Measurements from ENCODE around the gene EFNB1. TPM values are rescaled to one million over a fixed set of nuclear protein-coding genes. Genes with fewer than 3 reads are reported as not detected.
"Not testable (repeated sequence)": the region's sequence is repeated elsewhere in the genome, so short reads cannot be mapped to it uniquely, and the experiment has no call there.

EFNB1 gene
- 1 to 10 TPM; 3.8 to 4.6 TPM for total RNA-seq

GRCh38 chrX:68828740-68829581, at the start of gene EFNB1:
Gene EFNB1 (plus strand): TSS chrX:68829021. CDS start chrX:68829777, 756 bp downstream.
- Mint-ChIP-seq H3K9me3 (no peaks in the 10 kb centered on the region), H3K4me3 (peak within 1 kb of the TSS; percentile 84), H3K4me1 (peaks cover 21% of the 10 kb centered on the region), H3K36me3 (ENCODE audit: low read depth) (no peaks in the 10 kb centered on the region), H3K27ac (peak within 1 kb of the TSS; percentile 86), H3K27me3 (peaks cover 3% of the 10 kb centered on the region)
- ChIA-PET CTCF (interaction anchor here (0.8 to 1.9 kb wide), 9 partner anchors 8 to 404 kb away, joined by 3 to 10 read pairs (median 4); no protein-coding TSS in a partner anchor), POLR2A (interaction anchor here (0.6 kb wide), 1 partner anchor 407 kb away, joined by 3 read pairs; no protein-coding TSS in a partner anchor)
- DNase-seq = peak; percentile 88

- CTCF ChIA-PET; H3K27ac Mint-ChIP-seq; POLR2A ChIA-PET; H3K27me3 Mint-ChIP-seq; DNase-seq; H3K36me3 Mint-ChIP-seq (ENCODE audit: low read depth); H3K4me1 Mint-ChIP-seq; H3K4me3 Mint-ChIP-seq; H3K9me3 Mint-ChIP-seq: not testable (repeated sequence)
These were observed 47.5 kb upstream of the EFNB1 start for GRCh38 chrX:68781295-68781694.

- CTCF ChIA-PET = no interaction called here
- H3K27ac Mint-ChIP-seq = no peak overlapping the region
- H3K27me3 Mint-ChIP-seq = no peaks in the 10 kb centered on the region
- H3K4me1 Mint-ChIP-seq = no peaks in the 10 kb centered on the region
- POLR2A ChIA-PET = no interaction called here
- DNase-seq = no peak
- no peak overlapping the region for H3K4me3 Mint-ChIP-seq
- no peaks in the 10 kb centered on the region for H3K36me3 Mint-ChIP-seq (ENCODE audit: low read depth)
- no peaks in the 10 kb centered on the region for H3K9me3 Mint-ChIP-seq
These were observed 44.0 kb upstream of the EFNB1 start for GRCh38 chrX:68784816-68785215.

- POLR2A ChIA-PET; H3K9me3 Mint-ChIP-seq; DNase-seq; H3K36me3 Mint-ChIP-seq (ENCODE audit: low read depth); H3K27me3 Mint-ChIP-seq; H3K4me3 Mint-ChIP-seq; H3K27ac Mint-ChIP-seq; H3K4me1 Mint-ChIP-seq; CTCF ChIA-PET: not testable (repeated sequence)
These were observed 42.2 kb upstream of the EFNB1 start for GRCh38 chrX:68786581-68786980.

GRCh38 chrX:68789966-68790365, 38.9 kb upstream of the EFNB1 start:
- Mint-ChIP-seq H3K27ac (no peak overlapping the region), H3K27me3 (no peaks in the 10 kb centered on the region), H3K36me3 (ENCODE audit: low read depth) (no peaks in the 10 kb centered on the region), H3K4me3 (no peak overlapping the region), H3K4me1 (no peaks in the 10 kb centered on the region), H3K9me3 (no peaks in the 10 kb centered on the region)
- ChIA-PET POLR2A (no interaction called here), CTCF (no interaction called here)
- no peak for DNase-seq

- Mint-ChIP-seq H3K27me3 (no peaks in the 10 kb centered on the region), H3K36me3 (ENCODE audit: low read depth) (no peaks in the 10 kb centered on the region), H3K4me3 (no peak overlapping the region), H3K4me1 (no peaks in the 10 kb centered on the region), H3K9me3 (no peaks in the 10 kb centered on the region), H3K27ac (no peak overlapping the region)
- POLR2A ChIA-PET = no interaction called here
- CTCF ChIA-PET = no interaction called here
- no peak for DNase-seq
These were observed 36.7 kb upstream of the EFNB1 start for GRCh38 chrX:68792083-68792482.

GRCh38 chrX:68794461-68794860, 34.4 kb upstream of the EFNB1 start:
- H3K27me3 Mint-ChIP-seq = no peaks in the 10 kb centered on the region
- no peaks in the 10 kb centered on the region for H3K4me1 Mint-ChIP-seq
- H3K4me3 Mint-ChIP-seq = no peak overlapping the region
- H3K9me3 Mint-ChIP-seq = peaks cover 6% of the 10 kb centered on the region
- ChIA-PET CTCF (interaction anchor here (0.6 kb wide), 1 partner anchor 433 kb away, joined by 3 read pairs; no protein-coding TSS in a partner anchor), POLR2A (no interaction called here)
- H3K27ac Mint-ChIP-seq = no peak overlapping the region
- H3K36me3 Mint-ChIP-seq (ENCODE audit: low read depth) = no peaks in the 10 kb centered on the region
- no peak for DNase-seq

GRCh38 chrX:68795741-68796140, 33.1 kb upstream of the EFNB1 start:
- ChIA-PET POLR2A (no interaction called here), CTCF (no interaction called here)
- H3K36me3 Mint-ChIP-seq (ENCODE audit: low read depth) = peaks cover 2% of the 10 kb centered on the region
- H3K27ac Mint-ChIP-seq = no peak overlapping the region
- DNase-seq = no peak
- H3K9me3 Mint-ChIP-seq = peaks cover 6% of the 10 kb centered on the region
- no peaks in the 10 kb centered on the region for H3K27me3 Mint-ChIP-seq
- no peak overlapping the region for H3K4me3 Mint-ChIP-seq
- no peaks in the 10 kb centered on the region for H3K4me1 Mint-ChIP-seq

GRCh38 chrX:68798400-68798799, 30.4 kb upstream of the EFNB1 start:
- H3K27ac Mint-ChIP-seq; DNase-seq; H3K9me3 Mint-ChIP-seq; H3K27me3 Mint-ChIP-seq; POLR2A ChIA-PET; H3K4me1 Mint-ChIP-seq; H3K4me3 Mint-ChIP-seq; H3K36me3 Mint-ChIP-seq (ENCODE audit: low read depth): not testable (repeated sequence)
- CTCF ChIA-PET = interaction anchor here (1.5 kb wide), 1 partner anchor 39 kb away, joined by 3 read pairs; no protein-coding TSS in a partner anchor

GRCh38 chrX:68801737-68802290, 27.0 kb upstream of the EFNB1 start:
- no peaks in the 10 kb centered on the region for H3K4me1 Mint-ChIP-seq
- peaks cover 6% of the 10 kb centered on the region for H3K9me3 Mint-ChIP-seq
- no peak overlapping the region for H3K4me3 Mint-ChIP-seq
- DNase-seq = no peak
- H3K27ac Mint-ChIP-seq = no peak overlapping the region
- peaks cover 2% of the 10 kb centered on the region for H3K27me3 Mint-ChIP-seq
- ChIA-PET POLR2A (no interaction called here), CTCF (no interaction called here)
- peaks cover 2% of the 10 kb centered on the region for H3K36me3 Mint-ChIP-seq (ENCODE audit: low read depth)

GRCh38 chrX:68807818-68808217, 21.0 kb upstream of the EFNB1 start:
- POLR2A ChIA-PET = no interaction called here
- no peaks in the 10 kb centered on the region for H3K9me3 Mint-ChIP-seq
- peaks cover 9% of the 10 kb centered on the region for H3K27me3 Mint-ChIP-seq

GRCh38 chrX:68808686-68809357, 20.0 kb upstream of the EFNB1 start:
- H3K36me3 Mint-ChIP-seq (ENCODE audit: low read depth) = no peaks in the 10 kb centered on the region
- no peak for DNase-seq
- CTCF ChIA-PET = interaction anchor here (0.7 to 1.4 kb wide), 2 partner anchors 77 to 485 kb away, joined by 3 to 4 read pairs; no protein-coding TSS in a partner anchor
- no peaks in the 10 kb centered on the region for H3K4me1 Mint-ChIP-seq
- H3K27ac Mint-ChIP-seq = no peak overlapping the region
- H3K27me3 Mint-ChIP-seq = peaks cover 9% of the 10 kb centered on the region
- POLR2A ChIA-PET = no interaction called here
- no peak overlapping the region for H3K4me3 Mint-ChIP-seq
- H3K9me3 Mint-ChIP-seq = no peaks in the 10 kb centered on the region

More at GRCh38 chrX:68807818-68808217, 21.0 kb upstream of the EFNB1 start:
- H3K4me3 Mint-ChIP-seq = no peak overlapping the region
- H3K4me1 Mint-ChIP-seq = no peaks in the 10 kb centered on the region
- no peak for DNase-seq
- no peaks in the 10 kb centered on the region for H3K36me3 Mint-ChIP-seq (ENCODE audit: low read depth)
- no peak overlapping the region for H3K27ac Mint-ChIP-seq
- CTCF ChIA-PET = interaction anchor here (0.7 to 1.4 kb wide), 2 partner anchors 44 to 76 kb away, joined by 4 read pairs; no protein-coding TSS in a partner anchor

- ChIA-PET POLR2A (no interaction called here), CTCF (no interaction called here)
- Mint-ChIP-seq H3K27me3 (no peaks in the 10 kb centered on the region), H3K36me3 (ENCODE audit: low read depth) (no peaks in the 10 kb centered on the region), H3K4me3 (no peak overlapping the region), H3K27ac (no peak overlapping the region), H3K9me3 (no peaks in the 10 kb centered on the region), H3K4me1 (no peaks in the 10 kb centered on the region)
- DNase-seq = no peak
These were observed 8.2 kb upstream of the EFNB1 start for GRCh38 chrX:68820476-68821110.

Data from activated CD4-positive, alpha-beta T cell treated with anti-CD3 and anti-CD28 coated beads, Interleukin-2, amount 10 ng/mL, durations not matched to agents 7 days and 5 days (primary cell).